Measurements from ENCODE around the gene UNKL. TPM values are rescaled to one million over a fixed set of nuclear protein-coding genes. Genes with fewer than 3 reads are reported as not detected.
A peak's percentile ranks its signal among the peaks of the same experiment; 100 is the strongest.

Gene UNKL
- total RNA-seq, 3 donors from 2014 or later (not counting 1 experiment from before 2014, with no cell fraction given): 114 to 130 (median 127) TPM

DNA sequence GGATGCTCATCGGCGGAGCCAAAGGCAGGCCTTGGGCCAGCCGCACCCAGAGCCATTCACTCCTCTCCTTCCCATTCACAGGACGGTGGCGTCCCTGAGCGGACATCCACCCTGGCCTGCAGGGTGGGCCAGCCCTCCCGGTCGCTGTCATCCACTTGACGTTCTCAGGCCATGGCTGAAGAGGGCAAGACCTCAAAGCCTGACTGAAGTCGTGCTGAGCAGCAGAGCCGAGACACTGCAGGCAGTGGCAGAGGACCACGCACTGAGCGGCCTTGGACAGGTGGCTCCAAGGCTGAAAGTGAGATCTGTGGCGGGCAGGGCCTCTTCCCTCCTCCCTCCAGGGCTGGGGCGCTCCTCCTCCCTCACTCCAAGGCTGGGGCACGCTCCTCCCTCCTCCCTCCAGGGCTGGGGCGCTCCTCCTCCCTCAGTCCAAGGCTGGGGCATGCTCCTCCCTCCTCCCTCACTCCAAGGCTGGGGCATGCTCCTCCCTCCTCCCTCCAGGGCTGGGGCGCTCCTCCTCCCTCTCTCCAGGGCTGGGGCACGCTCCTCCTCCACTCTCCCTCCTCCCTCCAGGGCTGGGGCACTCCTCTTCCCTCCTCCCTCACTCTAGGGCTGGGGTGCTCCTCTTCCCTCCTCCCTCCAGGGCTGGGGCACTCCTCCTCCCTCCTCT is 38.6 kb downstream of the UNKL start:
- Mint-ChIP-seq H3K36me3 (no peaks in the 10 kb centered on the region), H3K4me3 (no peak overlapping the region), H3K9me3 (no peaks in the 10 kb centered on the region), H3K27me3 (ENCODE audit: low read depth in 2 of 2) (no peaks in the 10 kb centered on the region), H3K4me1 (peaks cover 6 to 28% of the 10 kb centered on the region in 2 donors), H3K27ac (peak overlapping the region in 1 of 2 donors; percentile 70)
- TF ChIP-seq, protein P1, sequence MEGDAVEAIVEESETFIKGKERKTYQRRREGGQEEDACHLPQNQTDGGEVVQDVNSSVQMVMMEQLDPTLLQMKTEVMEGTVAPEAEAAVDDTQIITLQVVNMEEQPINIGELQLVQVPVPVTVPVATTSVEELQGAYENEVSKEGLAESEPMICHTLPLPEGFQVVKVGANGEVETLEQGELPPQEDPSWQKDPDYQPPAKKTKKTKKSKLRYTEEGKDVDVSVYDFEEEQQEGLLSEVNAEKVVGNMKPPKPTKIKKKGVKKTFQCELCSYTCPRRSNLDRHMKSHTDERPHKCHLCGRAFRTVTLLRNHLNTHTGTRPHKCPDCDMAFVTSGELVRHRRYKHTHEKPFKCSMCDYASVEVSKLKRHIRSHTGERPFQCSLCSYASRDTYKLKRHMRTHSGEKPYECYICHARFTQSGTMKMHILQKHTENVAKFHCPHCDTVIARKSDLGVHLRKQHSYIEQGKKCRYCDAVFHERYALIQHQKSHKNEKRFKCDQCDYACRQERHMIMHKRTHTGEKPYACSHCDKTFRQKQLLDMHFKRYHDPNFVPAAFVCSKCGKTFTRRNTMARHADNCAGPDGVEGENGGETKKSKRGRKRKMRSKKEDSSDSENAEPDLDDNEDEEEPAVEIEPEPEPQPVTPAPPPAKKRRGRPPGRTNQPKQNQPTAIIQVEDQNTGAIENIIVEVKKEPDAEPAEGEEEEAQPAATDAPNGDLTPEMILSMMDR (IDR thresholded peaks at IDR 0.05): no peak
- no peak overlapping the region for H3K4me3 ChIP-seq (ENCODE audit: low read length)
- no peaks in the 10 kb centered on the region for H3K9me3 ChIP-seq (ENCODE audit: control insufficient read depth, insufficient read depth, low read length)
- no peak for DNase-seq
- intact Hi-C loops (cut with micrococcal nuclease): loop anchor here (5.0 kb wide), 1 partner anchor 41 kb away; no protein-coding TSS in a partner anchor
- peaks cover 17% of the 10 kb centered on the region for H3K36me3 ChIP-seq (ENCODE audit: control insufficient read depth, insufficient read depth, low read length)
- whole genome bisulfite sequencing (ENCODE audit: insufficient coverage): 95% methylated on average over 19 of the region's 19 CpGs
- no peak overlapping the region for H3K27ac ChIP-seq (ENCODE audit: low read length)
- H3K4me1 ChIP-seq (ENCODE audit: control insufficient read depth, insufficient read depth, low read length): peaks cover 19% of the 10 kb centered on the region
- no peaks in the 10 kb centered on the region for H3K27me3 ChIP-seq (ENCODE audit: control insufficient read depth, insufficient read depth, low read length)
- ATAC-seq: no peak

- no peaks in the 10 kb centered on the region for H3K27me3 ChIP-seq (ENCODE audit: control insufficient read depth, insufficient read depth, low read length)
- no peaks in the 10 kb centered on the region for H3K9me3 ChIP-seq (ENCODE audit: control insufficient read depth, insufficient read depth, low read length)
- H3K36me3 ChIP-seq (ENCODE audit: control insufficient read depth, insufficient read depth, low read length): peaks cover 15% of the 10 kb centered on the region
- ATAC-seq: no peak
- no peak for DNase-seq
- H3K9me3 Mint-ChIP-seq: no peaks in the 10 kb centered on the region
- peaks cover 6 to 27% of the 10 kb centered on the region in 2 donors for H3K4me1 Mint-ChIP-seq
- H3K27ac ChIP-seq (ENCODE audit: low read length): no peak overlapping the region
- H3K4me1 ChIP-seq (ENCODE audit: control insufficient read depth, insufficient read depth, low read length): peaks cover 17% of the 10 kb centered on the region
- no peak overlapping the region for H3K4me3 ChIP-seq (ENCODE audit: low read length)
- WGBS (ENCODE audit: insufficient coverage): 93% methylated on average over 24 of the region's 24 CpGs
- intact Hi-C loops (cut with micrococcal nuclease): loop anchor here (5.0 kb wide), 1 partner anchor 42 kb away; no protein-coding TSS in a partner anchor
- no peak overlapping the region for H3K4me3 Mint-ChIP-seq
- no peak overlapping the region for H3K27ac Mint-ChIP-seq
- no peaks in the 10 kb centered on the region for H3K36me3 Mint-ChIP-seq
- TF ChIP-seq, protein P1 (IDR thresholded peaks at IDR 0.05): no peak
- H3K27me3 Mint-ChIP-seq (ENCODE audit: low read depth in 2 of 2): no peaks in the 10 kb centered on the region
Measured at GRCh38 chr16:1375298-1375640, 39.2 kb downstream of the UNKL start.

- no peaks in the 10 kb centered on the region for H3K27me3 Mint-ChIP-seq (ENCODE audit: low read depth in 2 of 2)
- Histone ChIP-seq H3K27me3 (ENCODE audit: control insufficient read depth, insufficient read depth, low read length) (no peaks in the 10 kb centered on the region), H3K9me3 (ENCODE audit: control insufficient read depth, insufficient read depth, low read length) (no peaks in the 10 kb centered on the region), H3K27ac (ENCODE audit: low read length) (no peak overlapping the region), H3K4me3 (ENCODE audit: low read length) (no peak overlapping the region), H3K36me3 (ENCODE audit: control insufficient read depth, insufficient read depth, low read length) (peaks cover 20% of the 10 kb centered on the region), H3K4me1 (ENCODE audit: control insufficient read depth, insufficient read depth, low read length) (peaks cover 11% of the 10 kb centered on the region)
- 97% methylated on average over 46 of the region's 46 CpGs for WGBS (ENCODE audit: insufficient coverage)
- intact Hi-C loops (cut with micrococcal nuclease): loop anchor here (5.0 kb wide), 1 partner anchor 43 kb away; no protein-coding TSS in a partner anchor
- TF ChIP-seq, protein P1 (IDR thresholded peaks at IDR 0.05): no peak
- DNase-seq (no peak), ATAC-seq (no peak)
- peaks cover 6 to 21% of the 10 kb centered on the region in 2 donors for H3K4me1 Mint-ChIP-seq
- H3K27ac Mint-ChIP-seq: no peak overlapping the region
- H3K9me3 Mint-ChIP-seq: no peaks in the 10 kb centered on the region
- no peaks in the 10 kb centered on the region for H3K36me3 Mint-ChIP-seq
- H3K4me3 Mint-ChIP-seq: no peak overlapping the region
Measured at GRCh38 chr16:1374418-1375297, 39.8 kb downstream of the UNKL start.
